H54 (cell line): ENCODE data around the gene TNS3.
A peak's percentile ranks its signal among the peaks of the same experiment; 100 is the strongest.
"Not testable (repeated sequence)": the region's sequence is repeated elsewhere in the genome, so short reads cannot be mapped to it uniquely, and the experiment has no call there.

Source experiments
- DNase-seq: peaks from one replicate; pipeline ENCODE4 v3.0.0; 2011; ENCODE audit warnings: low spot score, mixed read lengths; ENCODE audit not compliant: insufficient read length
- FAIRE-seq: peaks from 3 replicates; lab custom pipeline; 2011; peaks lifted over from hg19 to GRCh38; lab: Jason Lieb, UNC
- POLR2A ChIP-seq: IDR thresholded peaks from 2 replicates; pipeline ENCODE4 v1.6.1; 2011; ENCODE audit warnings: low read depth, mild to moderate bottlenecking, low read length

TNS3 gene

GRCh38 chr7:47266799-47267198, 315.1 kb downstream of the TNS3 start:
- DNase-seq (no peak), FAIRE-seq (no peak)
- no peak for TF ChIP-seq POLR2A

GRCh38 chr7:47266131-47266706, 315.7 kb downstream of the TNS3 start:
- FAIRE-seq, result peak; percentile 81
- no peak for TF ChIP-seq POLR2A
- DNase-seq, result peak; percentile 76

- FAIRE-seq (no peak), DNase-seq (no peak)
- no peak for TF ChIP-seq POLR2A
Observed at GRCh38 chr7:47265621-47266020, 316.3 kb downstream of the TNS3 start.

GRCh38 chr7:47264021-47264651, 317.8 kb downstream of the TNS3 start:
- no peak for TF ChIP-seq POLR2A
- DNase-seq (no peak), FAIRE-seq (no peak)

GRCh38 chr7:47262881-47263280, 319.0 kb downstream of the TNS3 start:
- DNase-seq (no peak), FAIRE-seq (no peak)
- TF ChIP-seq POLR2A, result no peak

- not testable (repeated sequence) for DNase-seq, FAIRE-seq
Observed at GRCh38 chr7:47262160-47262559, 319.8 kb downstream of the TNS3 start.

GRCh38 chr7:47260270-47260669, 321.6 kb downstream of the TNS3 start:
- FAIRE-seq, result no peak
- DNase-seq, result no peak
- no peak for TF ChIP-seq POLR2A

- DNase-seq (no peak), FAIRE-seq (no peak)
- no peak for TF ChIP-seq POLR2A
Observed at GRCh38 chr7:47259682-47260081, 322.2 kb downstream of the TNS3 start.

GRCh38 chr7:47258798-47259197, 323.1 kb downstream of the TNS3 start:
- FAIRE-seq, result no peak
- no peak for DNase-seq
- TF ChIP-seq POLR2A, result no peak

GRCh38 chr7:47256016-47256415, 325.9 kb downstream of the TNS3 start:
- TF ChIP-seq POLR2A, result no peak
- no peak for DNase-seq
- FAIRE-seq, result no peak

GRCh38 chr7:47255441-47255840, 326.5 kb downstream of the TNS3 start:
- DNase-seq (no peak), FAIRE-seq (no peak)
- TF ChIP-seq POLR2A, result no peak

- FAIRE-seq, result no peak
Observed at GRCh38 chr7:47255007-47255406, 326.9 kb downstream of the TNS3 start.

GRCh38 chr7:47254081-47254977, 327.6 kb downstream of the TNS3 start:
- no peak for FAIRE-seq
- peak; percentile 92 for DNase-seq
- TF ChIP-seq POLR2A, result peak; percentile 73

More at GRCh38 chr7:47255007-47255406, 326.9 kb downstream of the TNS3 start:
- no peak for TF ChIP-seq POLR2A
- no peak for DNase-seq

GRCh38 chr7:47253650-47254080, 328.2 kb downstream of the TNS3 start:
- DNase-seq (peak; percentile 94), FAIRE-seq (peak; percentile 78)
- TF ChIP-seq POLR2A, result peak; percentile 51; the same call in 1 of the 2 replicates

- TF ChIP-seq POLR2A, result no peak
- FAIRE-seq, result no peak
- no peak for DNase-seq
Observed at GRCh38 chr7:47252675-47253074, 329.2 kb downstream of the TNS3 start.
